GM12875 (cell line): ENCODE data around the gene VGLL4.

Source experiments
- H3K4me3 ChIP-seq: one replicate; pipeline ENCODE4 v1.5.1; 2011; ENCODE audit warnings: low read depth, low read length, control low read depth
- CTCF ChIP-seq: IDR thresholded peaks from 2 replicates; pipeline ENCODE4 v1.5.1; 2011; ENCODE audit warnings: low read depth, mild to moderate bottlenecking, control low read depth, inconsistent platforms, low read length, moderate library complexity, borderline replicate concordance; ENCODE audit not compliant: insufficient read depth

Gene VGLL4

GRCh38 chr3:11565492-11565891, 78.2 kb downstream of the VGLL4 start:
- no peak for TF ChIP-seq CTCF
- H3K4me3 ChIP-seq = no peak overlapping the region

GRCh38 chr3:11565072-11565471, 78.6 kb downstream of the VGLL4 start:
- no peak for TF ChIP-seq CTCF
- H3K4me3 ChIP-seq = no peak overlapping the region

GRCh38 chr3:11564577-11565001, 79.1 kb downstream of the VGLL4 start:
- no peak for TF ChIP-seq CTCF

GRCh38 chr3:11563865-11564185, 79.9 kb downstream of the VGLL4 start:
- no peak overlapping the region for H3K4me3 ChIP-seq
- no peak for TF ChIP-seq CTCF

More at GRCh38 chr3:11564577-11565001, 79.1 kb downstream of the VGLL4 start:
- H3K4me3 ChIP-seq = no peak overlapping the region

GRCh38 chr3:11563159-11563864, 80.4 kb downstream of the VGLL4 start:
- no peak overlapping the region for H3K4me3 ChIP-seq
- no peak for TF ChIP-seq CTCF

- no peak for TF ChIP-seq CTCF
- no peak overlapping the region for H3K4me3 ChIP-seq
These were observed 81.3 kb downstream of the VGLL4 start for GRCh38 chr3:11562277-11562881.

- no peak overlapping the region for H3K4me3 ChIP-seq
- no peak for TF ChIP-seq CTCF
These were observed 83.0 kb downstream of the VGLL4 start for GRCh38 chr3:11560746-11561145.
